ENCODE data around the gene FNDC8. TPM values are rescaled to one million over a fixed set of nuclear protein-coding genes. Genes with fewer than 3 reads are reported as not detected.
"Not testable (repeated sequence)": the region's sequence is repeated elsewhere in the genome, so short reads cannot be mapped to it uniquely, and the experiment has no call there.

FNDC8 gene
- polyA plus RNA-seq, 4 donors = 0.11 to 0.23 (median 0.15) TPM

DNA sequence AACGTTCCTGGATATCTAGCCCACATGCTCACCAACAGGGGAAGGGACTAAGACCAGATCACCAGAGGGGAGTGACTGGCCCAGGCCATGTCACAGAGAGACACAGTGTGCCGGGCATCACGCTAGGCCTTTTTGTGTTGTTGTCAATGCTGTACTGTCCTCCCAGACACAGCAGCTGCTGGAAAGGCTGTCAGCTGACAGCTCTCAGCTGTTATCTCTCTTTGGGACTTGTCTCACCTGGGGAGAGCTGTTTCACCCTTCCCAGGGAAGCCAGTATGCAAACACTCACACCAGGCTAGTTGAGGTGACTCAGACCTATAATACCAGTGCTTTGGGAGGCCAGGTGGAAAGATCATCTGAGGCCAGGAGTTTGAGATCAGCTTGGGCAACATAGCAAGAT is 45.6 kb downstream of the FNDC8 start:
- DNase-seq (ENCODE audit: low read depth in 4 of 4, low spot score in 3 of 4) = no peak

DNA sequence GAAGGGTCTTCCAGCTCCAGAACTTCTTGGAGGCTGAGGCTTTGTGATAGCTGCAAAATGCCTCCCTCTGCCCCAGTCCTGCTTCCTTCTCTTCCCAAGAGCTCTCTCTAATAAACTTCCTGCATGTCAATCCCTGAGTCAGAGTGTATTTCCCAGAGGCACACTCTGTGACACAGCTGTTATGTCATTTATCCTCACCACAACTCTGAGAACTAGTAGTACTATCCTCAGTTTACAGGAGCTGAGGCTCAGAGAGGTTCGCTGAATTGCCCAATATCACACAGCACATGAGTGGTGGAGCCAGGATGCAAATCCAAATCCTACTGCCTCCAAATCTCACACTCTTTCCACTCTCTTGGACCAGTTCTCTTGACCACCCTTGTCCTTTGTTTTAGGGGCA is 46.3 kb downstream of the FNDC8 start:
- no peak for DNase-seq (ENCODE audit: low read depth in 4 of 4, low spot score in 3 of 4)

DNA sequence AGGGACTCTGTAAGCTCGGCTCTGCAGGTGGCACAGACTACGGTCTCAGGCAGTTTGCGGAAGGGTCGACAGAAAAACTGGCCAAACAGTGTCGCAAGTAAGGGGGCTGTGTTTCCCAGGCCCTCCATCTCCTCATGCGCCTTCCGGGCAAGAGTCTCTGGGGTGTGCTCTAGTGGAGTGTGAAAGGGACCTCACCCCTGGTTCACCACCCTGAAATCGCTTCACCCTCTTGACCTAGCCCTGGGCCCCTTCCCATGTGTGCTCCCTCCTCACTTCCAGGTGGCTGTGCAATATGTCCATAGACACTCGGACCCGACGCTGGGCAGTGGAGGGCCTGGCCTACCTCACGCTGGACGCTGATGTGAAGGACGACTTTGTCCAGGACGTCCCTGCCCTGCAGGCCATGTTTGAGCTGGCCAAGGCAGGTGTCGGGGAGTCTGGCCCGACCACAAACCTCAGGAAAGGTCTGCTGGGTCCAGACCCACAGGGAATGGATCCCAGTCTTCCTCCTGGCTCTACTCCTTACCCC is 48.5 kb downstream of the FNDC8 start:
- DNase-seq (ENCODE audit: low read depth in 4 of 4, low spot score in 3 of 4) = no peak

DNA sequence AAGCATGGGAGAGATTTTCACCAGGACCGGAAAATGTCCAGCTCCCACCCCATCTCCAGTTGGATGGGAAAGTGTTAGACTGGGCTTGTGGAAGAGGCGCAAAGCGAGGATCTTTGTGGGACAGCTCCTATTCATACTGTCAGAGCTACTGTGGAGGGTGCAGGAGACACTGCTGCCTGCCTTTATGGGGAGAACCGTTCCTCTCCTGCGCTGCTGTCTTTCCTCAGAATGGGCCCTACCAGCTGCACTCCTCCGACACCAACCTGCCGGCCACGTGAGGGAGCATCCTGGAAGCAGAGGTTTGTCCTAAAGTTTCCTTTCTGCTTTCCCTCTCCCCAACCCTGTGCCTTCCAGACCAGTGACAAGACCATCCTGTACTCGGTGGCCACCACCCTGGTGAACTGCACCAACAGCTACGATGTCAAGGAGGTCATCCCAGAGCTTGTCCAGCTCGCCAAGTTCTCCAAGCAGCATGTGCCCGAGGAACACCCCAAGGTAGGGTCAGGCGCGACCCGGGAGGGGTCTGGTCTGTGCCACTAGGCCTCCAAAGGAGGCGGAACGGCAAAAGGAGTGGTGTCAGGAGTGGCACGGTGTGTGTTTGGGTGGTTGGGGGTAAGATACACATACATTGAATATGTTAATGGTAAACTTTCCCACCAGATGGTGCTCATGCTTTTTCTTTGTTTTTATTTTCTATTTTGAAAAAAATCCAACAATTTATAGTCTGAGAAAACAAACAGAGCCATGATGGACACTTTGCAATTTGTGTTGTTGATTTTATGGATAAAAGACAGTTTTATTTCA is 49.8 kb downstream of the FNDC8 start:
- DNase-seq (ENCODE audit: low read depth in 4 of 4, low spot score in 3 of 4) = no peak

DNA sequence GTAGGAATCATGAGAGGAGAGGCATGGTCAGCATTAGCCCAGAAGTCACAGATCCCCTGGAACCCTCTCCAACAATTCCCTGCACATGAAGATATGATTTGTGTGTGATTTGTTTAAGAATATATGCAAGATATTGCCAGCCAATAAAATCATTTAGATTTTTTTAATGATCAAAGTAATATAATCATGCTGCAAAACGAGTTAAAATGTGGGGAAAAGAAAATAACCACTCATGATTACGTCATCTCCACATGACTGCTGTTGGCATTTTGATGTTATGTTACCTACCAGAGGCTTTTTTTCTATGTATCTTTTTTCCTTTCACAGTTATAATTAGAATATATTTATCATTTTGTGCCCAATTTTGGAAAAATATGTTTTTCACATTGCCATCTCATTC is 50.4 kb downstream of the FNDC8 start:
- DNase-seq (ENCODE audit: low read depth in 4 of 4, low spot score in 3 of 4) = no peak

DNA sequence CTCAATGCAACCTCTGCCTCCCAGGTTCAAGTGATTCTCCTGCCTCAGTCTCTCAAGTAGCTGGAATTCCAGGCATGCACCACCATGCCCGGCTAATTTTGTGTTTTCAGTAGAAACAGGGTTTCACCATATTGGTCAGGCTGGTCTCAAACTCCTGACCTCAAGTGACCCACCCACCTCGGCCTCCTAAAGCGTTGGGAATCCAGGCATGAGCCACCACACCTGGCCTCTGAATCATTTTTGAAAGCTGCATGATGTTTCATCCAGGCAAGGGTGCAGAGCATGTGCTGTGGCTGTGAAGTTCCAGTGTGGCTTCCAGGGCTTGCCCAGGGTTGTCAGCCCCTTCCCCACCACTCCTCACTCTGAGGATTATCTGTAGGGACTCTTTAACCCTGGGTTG is 50.9 kb downstream of the FNDC8 start:
- DNase-seq (ENCODE audit: low read depth in 4 of 4, low spot score in 3 of 4) = not testable (repeated sequence)

DNA sequence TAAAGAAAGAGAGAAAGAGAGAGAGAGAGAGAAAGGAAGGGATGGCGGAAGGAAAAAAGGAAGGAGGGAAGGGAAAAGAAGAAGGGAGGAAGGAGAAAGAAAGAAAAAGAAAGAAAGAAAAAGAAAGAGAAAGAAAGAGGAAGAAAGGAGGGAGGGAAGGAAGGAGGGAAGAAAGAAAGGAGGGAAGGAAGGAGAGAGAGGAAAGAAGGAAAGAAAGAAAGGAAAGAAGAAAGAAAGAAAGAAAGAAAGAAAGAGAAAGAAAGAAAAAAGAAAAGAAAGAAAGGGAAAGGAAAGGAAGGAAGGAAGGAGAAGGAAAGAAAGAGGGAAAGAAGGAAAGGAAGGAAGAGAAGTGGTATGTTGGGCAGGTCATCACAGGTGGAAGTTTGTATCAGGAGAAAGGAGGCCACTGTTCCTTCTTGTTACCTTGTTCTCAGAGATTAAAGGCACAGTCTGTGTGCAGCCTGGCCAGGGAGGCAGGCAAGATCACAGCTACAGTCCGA is 53.5 kb downstream of the FNDC8 start:
- DNase-seq (ENCODE audit: low read depth in 4 of 4, low spot score in 3 of 4) = no peak

DNA sequence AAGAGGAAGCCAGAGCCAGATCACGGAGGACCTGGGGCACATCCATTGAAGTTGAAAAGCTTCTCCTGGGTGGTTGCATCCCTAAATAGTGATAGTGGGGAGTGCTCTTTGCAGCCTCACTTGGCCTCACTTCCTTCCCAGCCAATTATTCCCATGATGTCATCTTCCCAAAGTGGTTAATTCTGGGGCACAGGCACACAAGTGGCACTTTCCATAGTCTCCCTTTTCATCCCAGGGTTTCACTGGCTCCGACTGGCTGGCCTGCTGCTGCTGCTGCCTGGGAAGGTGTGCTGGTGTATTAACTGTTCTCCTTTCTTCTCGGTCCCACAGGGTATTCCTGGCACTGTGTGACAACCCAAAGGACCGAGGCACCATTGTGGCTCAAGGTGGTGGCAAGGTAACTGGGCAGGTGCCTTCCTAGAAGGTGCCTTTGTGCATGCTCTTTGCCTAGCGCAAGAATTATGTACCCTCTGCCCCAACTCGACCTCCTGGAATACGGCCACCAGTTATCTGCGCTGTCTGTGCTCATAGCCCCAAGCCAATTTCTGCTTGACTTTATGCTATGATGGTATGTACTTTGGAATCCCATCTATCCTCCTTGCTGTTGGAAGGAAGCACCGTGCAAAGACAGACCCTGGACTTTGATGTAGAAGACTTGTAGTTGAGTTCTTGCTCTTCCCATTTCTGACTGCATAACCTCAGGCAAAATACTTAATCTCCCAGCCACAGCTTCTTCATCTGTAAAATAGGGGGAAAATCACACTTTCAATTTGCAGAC is 54.4 kb downstream of the FNDC8 start:
- DNase-seq (ENCODE audit: low read depth in 4 of 4, low spot score in 3 of 4) = no peak

DNA sequence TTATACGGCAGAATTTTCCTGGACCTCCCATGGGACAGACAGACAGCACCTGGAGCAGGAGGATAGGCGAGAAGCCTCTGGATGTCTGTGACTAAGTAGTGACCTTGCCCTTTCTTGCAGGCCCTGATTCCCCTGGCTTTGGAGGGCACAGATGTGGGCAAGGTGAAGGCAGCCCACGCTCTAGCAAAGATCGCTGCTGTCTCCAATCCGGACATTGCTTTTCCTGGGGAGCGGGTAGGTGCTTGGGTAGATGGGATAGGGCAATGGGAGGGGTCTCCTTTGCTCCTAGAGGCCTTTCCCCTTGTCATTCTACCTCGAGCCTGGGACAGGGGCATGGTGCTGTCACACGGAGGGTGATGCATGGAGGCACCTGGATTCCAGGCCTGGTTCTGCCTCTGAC is 55.5 kb downstream of the FNDC8 start:
- no peak for DNase-seq (ENCODE audit: low read depth in 4 of 4, low spot score in 3 of 4)

DNA sequence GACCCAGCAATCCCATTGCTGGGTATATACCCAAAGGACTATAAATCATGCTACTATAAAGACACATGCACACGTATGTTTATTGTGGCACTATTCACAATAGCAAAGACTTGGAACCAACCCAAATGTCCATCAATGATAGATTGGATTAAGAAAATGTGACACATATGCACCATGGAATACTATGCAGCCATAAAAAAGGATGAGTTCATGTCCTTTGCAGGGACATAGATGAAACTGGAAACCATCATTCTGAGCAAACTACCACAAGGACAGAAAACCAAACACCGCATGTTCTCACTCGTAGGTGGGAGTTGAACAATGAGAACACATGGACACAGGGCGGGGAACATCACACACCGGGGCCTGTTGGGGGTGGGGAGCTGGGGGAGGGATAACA is 58.0 kb downstream of the FNDC8 start:
- DNase-seq (ENCODE audit: low read depth in 4 of 4, low spot score in 3 of 4) = not testable (repeated sequence)

Other genes with a start within 250 kb of the FNDC8 start
- 1 to 10 TPM; 4.8 to 5.6 (median 5.1) TPM for gene CCT6B, start 160.2 kb upstream of the FNDC8 start, polyA plus RNA-seq (ENCODE audit: insufficient read length in 4 of 4)
- gene ZNF830, start 160.1 kb upstream of the FNDC8 start, polyA plus RNA-seq (ENCODE audit: insufficient read length in 4 of 4) = 10 to 100 TPM; 21.6 to 25.4 (median 24.3) TPM
- 10 to 100 TPM; 26.5 to 42.2 (median 36.5) TPM for gene LIG3, start 141.1 kb upstream of the FNDC8 start, polyA plus RNA-seq (ENCODE audit: insufficient read length in 4 of 4)
- 10 to 100 TPM; 13.7 to 27.8 (median 22.8) TPM for gene RFFL, start 57.9 kb upstream of the FNDC8 start, polyA plus RNA-seq (ENCODE audit: insufficient read length in 4 of 4)
- 10 to 100 TPM in 3 of 4 donors, 1 to 10 TPM in 1; 8.7 to 13.6 (median 11.5) TPM for gene RAD51D, start 1.8 kb upstream of the FNDC8 start, polyA plus RNA-seq (ENCODE audit: insufficient read length in 4 of 4)
- 10 to 100 TPM; 13.6 to 17.4 (median 15.6) TPM for gene NLE1, start 20.7 kb downstream of the FNDC8 start, polyA plus RNA-seq (ENCODE audit: insufficient read length in 4 of 4)
- under 1 TPM; 0.04 to 0.27 (median 0.11) TPM for gene UNC45B, start 26.2 kb downstream of the FNDC8 start, polyA plus RNA-seq (ENCODE audit: insufficient read length in 4 of 4)
- gene SLC35G3, start 72.8 kb downstream of the FNDC8 start, polyA plus RNA-seq (ENCODE audit: insufficient read length in 4 of 4) = not detected
- gene SLFN5, start 121.5 kb downstream of the FNDC8 start, polyA plus RNA-seq (ENCODE audit: insufficient read length in 4 of 4) = 10 to 100 TPM; 12.9 to 19.2 (median 14.9) TPM

Measured in left renal pelvis (tissue), 4 donors.